ENCODE results near the gene NAA16. TPM values are rescaled to one million over a fixed set of nuclear protein-coding genes. Genes with fewer than 3 reads are reported as not detected.
"Not testable (repeated sequence)": the region's sequence is repeated elsewhere in the genome, so short reads cannot be mapped to it uniquely, and the experiment has no call there.

Gene NAA16
- total and polyA plus RNA-seq, 10 of the 15 experiments (the other 5 are each of a cell fraction or from before 2014, with no cell fraction given) = 5.4 to 18.5 (median 13.2) TPM

GRCh38 chr13:41354416-41354815 is 43.3 kb downstream of the NAA16 start:
- POLR2A ChIA-PET = no interaction called here
- DNase-seq (ENCODE audit: low read depth, low spot score) = no peak
- RAD21 ChIA-PET (ENCODE audit: unreplicated experiment) = interaction anchor here (0.9 kb wide), 1 partner anchor 298 kb away, joined by 4 read pairs; no protein-coding TSS in a partner anchor
- BruUV-seq (replicated peaks) = no TSS peak
- CTCF ChIA-PET = interaction anchor here (0.6 to 1.1 kb wide), 5 partner anchors 16 to 302 kb away, joined by 3 read pairs; no protein-coding TSS in a partner anchor
- Histone ChIP-seq H3K27ac (ENCODE audit: control insufficient read depth, insufficient read depth) (no peak overlapping the region), H3K79me2 (ENCODE audit: control insufficient read depth, insufficient read depth, low read length) (no peaks in the 10 kb centered on the region), H3K9ac (ENCODE audit: control insufficient read depth, insufficient read depth, low read length) (no peak overlapping the region), H3K36me3 (ENCODE audit: control insufficient read depth in 2 of 2, insufficient read depth in 2 of 2, low read length in 1 of 2) (peaks cover 0 to 3% of the 10 kb centered on the region in 2 experiments; a peak in 3 of 4 replicates), H3K4me1 (ENCODE audit: control insufficient read depth, insufficient read depth, low read length) (no peaks in the 10 kb centered on the region), H2AFZ (ENCODE audit: control insufficient read depth, low read depth, low read length) (no peak overlapping the region), H3K4me3 (no peak overlapping the region), H3K9me3 (replicated peaks; ENCODE audit: control insufficient read depth, insufficient read depth, low read length) (no peaks in the 10 kb centered on the region), H3K4me2 (ENCODE audit: control insufficient read depth, insufficient read depth) (no peak overlapping the region), H3K27me3 (replicated peaks in 1 of 2; ENCODE audit: control insufficient read depth in 2 of 2, insufficient read depth in 2 of 2, low read length in 1 of 2) (no peaks in the 10 kb centered on the region), H4K20me1 (ENCODE audit: control insufficient read depth, insufficient read depth) (no peaks in the 10 kb centered on the region)
- 78% methylated on average over 5 of the region's 5 CpGs for WGBS (ENCODE audit: insufficient coverage, insufficient replicate concordance, low lambda C conversion rate, missing lambda C conversion rate)
- no peak for FAIRE-seq
- SMC1A ChIA-PET (ENCODE audit: uncharacterized antibody, unreplicated experiment) = interaction anchor here (0.6 kb wide), 1 partner anchor 588 kb away, joined by 3 read pairs; no protein-coding TSS in a partner anchor
- intact Hi-C loops (cut with micrococcal nuclease; ENCODE audit: unreplicated experiment) = loop anchor here (5.0 kb wide), 1 partner anchor 298 kb away; no protein-coding TSS in a partner anchor
- in situ Hi-C loops (cut with MboI) = no loop called here
- no peak for ATAC-seq
- no peak for TF ChIP-seq EP300 (IDR thresholded peaks at IDR 0.05; ENCODE audit: borderline replicate concordance in 1 of 2, control insufficient read depth in 1 of 2, low read depth in 2 of 2, low read length in 2 of 2)
- TF ChIP-seq BRCA1 (IDR thresholded peaks at IDR 0.05; ENCODE audit: low read depth, low read length) = no peak
- TF ChIP-seq ZBTB40 (IDR thresholded peaks at IDR 0.05; ENCODE audit: borderline replicate concordance) = no peak
- no peak for TF ChIP-seq MTA2 (IDR thresholded peaks at IDR 0.05; ENCODE audit: low read depth)
- TF ChIP-seq USF1 (IDR thresholded peaks at IDR 0.05; ENCODE audit: borderline replicate concordance, extremely low read length, insufficient read depth, low read depth, low read length) = no peak
- no peak for TF ChIP-seq CHD4 (IDR thresholded peaks at IDR 0.05)
- TF ChIP-seq LARP7 (IDR thresholded peaks at IDR 0.05) = no peak

- H3K27me3 ChIP-seq (replicated peaks in 1 of 2; ENCODE audit: control insufficient read depth in 2 of 2, insufficient read depth in 2 of 2, low read length in 1 of 2); H3K9ac ChIP-seq (ENCODE audit: control insufficient read depth, insufficient read depth, low read length); H2AFZ ChIP-seq (ENCODE audit: control insufficient read depth, low read depth, low read length); H3K36me3 ChIP-seq (ENCODE audit: control insufficient read depth in 2 of 2, insufficient read depth in 2 of 2, low read length in 1 of 2); H3K4me3 ChIP-seq; intact Hi-C loops (cut with micrococcal nuclease; ENCODE audit: unreplicated experiment); FAIRE-seq; in situ Hi-C loops (cut with MboI); H3K27ac ChIP-seq (ENCODE audit: control insufficient read depth, insufficient read depth); H4K20me1 ChIP-seq (ENCODE audit: control insufficient read depth, insufficient read depth); H3K79me2 ChIP-seq (ENCODE audit: control insufficient read depth, insufficient read depth, low read length); RAD21 ChIA-PET (ENCODE audit: unreplicated experiment); H3K4me1 ChIP-seq (ENCODE audit: control insufficient read depth, insufficient read depth, low read length); ATAC-seq; H3K4me2 ChIP-seq (ENCODE audit: control insufficient read depth, insufficient read depth); POLR2A ChIA-PET; BruUV-seq (replicated peaks); DNase-seq (ENCODE audit: low read depth, low spot score); H3K9me3 ChIP-seq (replicated peaks; ENCODE audit: control insufficient read depth, insufficient read depth, low read length): not testable (repeated sequence)
- SMC1A ChIA-PET (ENCODE audit: uncharacterized antibody, unreplicated experiment) = interaction anchor here (1.0 kb wide), 1 partner anchor 323 kb away, joined by 3 read pairs; no protein-coding TSS in a partner anchor
- CTCF ChIA-PET = interaction anchor here (0.7 kb wide), 1 partner anchor 20 kb away, joined by 3 read pairs; no protein-coding TSS in a partner anchor
- 94% methylated on average over 5 of the region's 5 CpGs for WGBS (ENCODE audit: insufficient coverage, insufficient replicate concordance, low lambda C conversion rate, missing lambda C conversion rate)
Measured at GRCh38 chr13:41356385-41356648, 45.2 kb downstream of the NAA16 start.

All from GM12878 (cell line).